Activated effector memory CD4-positive, alpha-beta T cell treated with Interleukin-2 at 50 U/mL for 16 hours (primary cell): ENCODE data around the gene SLC4A11.
A peak's percentile ranks its signal among the peaks of the same experiment; 100 is the strongest.

ENCODE experiments used
- DNase-seq: peaks from one replicate; pipeline ENCODE4 v3.0.0-alpha.2; 2020

SLC4A11 gene

GRCh38 chr20:3245711-3246110 is 6.7 kb upstream of the SLC4A11 start:
- DNase-seq, result no peak

DNA sequence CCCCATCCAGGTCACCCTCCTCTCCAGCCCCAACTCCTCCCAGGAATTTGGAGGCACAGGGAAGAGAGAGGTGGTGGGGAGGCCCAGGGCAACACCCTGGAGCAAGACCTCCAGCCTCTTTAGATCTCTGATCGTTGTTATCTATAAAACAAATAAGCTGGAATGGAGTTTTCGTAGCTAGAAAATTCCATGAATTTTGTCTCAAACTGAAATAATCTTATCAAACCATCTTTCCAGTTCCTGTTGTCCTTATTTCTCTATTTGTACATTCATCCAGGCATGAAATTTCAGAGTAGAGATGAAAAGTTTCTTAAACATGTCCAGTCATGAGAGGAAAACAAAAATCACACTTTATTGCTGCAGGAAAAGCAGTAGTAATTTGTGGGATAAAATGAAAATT is 6.2 kb upstream of the SLC4A11 start:
- no peak for DNase-seq

- DNase-seq, result no peak
These were observed 5.6 kb upstream of the SLC4A11 start for GRCh38 chr20:3244613-3245012.

DNA sequence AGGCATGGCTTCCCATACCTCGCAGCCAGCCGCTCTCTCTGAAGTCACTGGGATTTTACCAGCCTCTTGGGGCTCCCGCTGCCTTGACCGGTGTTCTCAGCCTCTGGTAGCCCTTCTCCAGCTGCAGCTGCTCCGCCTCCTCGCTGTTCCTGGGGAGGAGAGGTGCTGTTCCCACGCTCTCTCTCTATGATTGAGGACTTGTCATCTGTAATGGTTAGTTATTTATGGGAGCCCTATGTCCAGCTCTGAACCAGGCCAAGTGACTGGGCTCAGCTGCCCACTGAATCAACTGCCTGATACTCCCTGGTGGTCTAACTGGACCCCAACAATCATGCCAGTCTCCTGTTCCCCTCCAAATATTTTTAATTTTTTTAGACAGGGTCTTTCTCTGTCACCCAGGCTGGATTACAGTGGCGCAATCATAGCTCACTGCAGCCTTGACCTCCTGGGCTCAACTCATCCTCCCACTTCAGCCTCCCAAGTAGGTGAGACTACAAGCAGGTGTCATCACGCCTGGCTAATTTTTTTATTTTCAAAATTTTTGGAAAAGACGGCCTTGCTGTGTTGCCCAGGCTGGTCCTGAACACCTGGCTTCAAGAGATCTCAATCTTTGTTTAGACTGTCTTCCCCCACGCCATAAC is 4.8 kb upstream of the SLC4A11 start:
- DNase-seq, result no peak

DNA sequence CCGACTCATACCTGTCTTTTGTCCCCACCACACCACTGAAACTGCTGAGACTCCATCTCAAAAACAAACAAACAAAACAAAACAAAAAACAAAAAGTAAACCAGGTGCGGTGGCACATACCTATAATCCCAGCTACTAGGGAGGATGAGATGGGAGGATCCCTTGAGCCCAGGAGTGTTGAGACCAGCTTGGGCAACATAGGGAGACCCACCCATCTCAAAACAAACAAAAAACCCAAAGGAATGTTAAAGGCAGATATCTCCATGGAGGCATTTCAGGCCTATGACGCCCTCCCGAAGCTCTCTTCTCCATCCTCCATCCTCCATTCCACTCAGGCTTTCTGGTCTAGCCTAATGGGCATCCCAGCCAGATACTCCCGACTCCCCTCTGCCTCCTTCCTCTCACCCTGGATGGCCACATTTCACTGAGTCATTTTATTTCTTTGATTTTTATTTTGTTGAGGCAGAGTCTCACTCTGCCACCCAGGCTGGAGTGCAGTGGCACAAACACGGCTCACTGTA is 3.2 kb upstream of the SLC4A11 start:
- DNase-seq, result no peak

- no peak for DNase-seq
These were observed 1.9 kb upstream of the SLC4A11 start for GRCh38 chr20:3240776-3241363.

DNA sequence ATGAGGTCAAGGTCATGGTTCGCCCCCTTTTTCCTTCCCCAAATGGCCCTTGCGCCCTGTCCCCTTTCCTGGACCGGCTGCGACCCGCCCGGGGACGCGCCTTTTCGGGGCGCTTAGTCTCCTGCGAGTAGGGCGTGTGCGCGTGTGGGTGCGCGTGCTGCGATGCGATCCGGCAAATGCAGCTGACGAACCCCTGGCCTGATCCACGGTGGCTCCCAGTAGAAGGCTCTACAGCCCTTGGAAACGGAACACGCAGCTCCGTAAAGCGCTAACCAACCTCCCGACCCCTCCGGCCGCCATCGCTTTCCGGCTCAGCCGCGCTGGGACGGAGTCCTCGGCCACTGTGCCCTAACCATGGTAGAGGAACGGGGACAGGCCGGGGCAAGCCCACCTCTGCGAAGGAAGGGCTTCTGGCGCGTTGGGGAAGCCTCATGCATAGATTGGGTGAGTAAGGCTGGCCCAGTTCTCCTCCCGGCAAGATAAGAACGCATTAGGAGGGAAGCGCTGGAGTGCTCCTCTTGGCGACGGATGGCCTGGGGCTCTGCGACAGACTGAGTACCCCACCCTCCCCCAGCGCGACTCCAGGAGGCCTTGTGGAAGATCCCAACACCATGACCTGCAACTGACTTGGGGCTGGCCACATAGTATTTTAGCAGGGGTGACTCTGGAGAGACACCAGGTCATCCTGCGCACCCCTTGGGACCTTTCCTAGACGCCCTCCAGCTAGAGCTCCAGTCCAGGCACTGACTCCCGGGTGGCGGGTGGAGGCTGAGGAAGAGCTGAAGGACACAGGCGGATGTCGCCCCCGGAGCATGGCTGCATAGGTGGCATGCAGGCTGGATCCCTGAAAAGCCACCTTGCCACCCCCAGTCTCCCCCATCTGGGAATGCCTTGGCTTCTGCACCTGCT is 1.1 kb upstream of the SLC4A11 start:
- no peak for DNase-seq

DNA sequence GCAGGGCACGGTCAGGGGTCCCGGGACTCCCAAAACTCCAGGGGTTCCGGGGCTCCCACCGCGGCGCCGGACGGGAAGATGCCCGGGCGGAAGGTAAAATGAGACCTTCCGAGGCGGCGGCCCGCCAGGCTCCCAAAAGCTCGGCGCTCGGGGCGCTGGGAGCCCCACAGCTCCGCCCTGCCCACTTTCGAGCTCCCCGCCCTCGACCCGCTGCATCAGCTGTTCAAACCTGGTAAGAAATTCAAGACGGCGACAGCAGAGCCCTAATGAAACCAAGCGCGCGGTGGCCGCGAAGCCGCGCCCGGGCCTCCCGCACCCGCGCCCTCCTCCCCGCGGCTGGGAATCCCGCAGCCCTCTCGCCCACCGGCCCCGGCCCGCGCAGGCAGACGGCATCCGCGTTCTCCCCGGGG is 369 bp downstream of the SLC4A11 start:
- peak; percentile 28 for DNase-seq

DNA sequence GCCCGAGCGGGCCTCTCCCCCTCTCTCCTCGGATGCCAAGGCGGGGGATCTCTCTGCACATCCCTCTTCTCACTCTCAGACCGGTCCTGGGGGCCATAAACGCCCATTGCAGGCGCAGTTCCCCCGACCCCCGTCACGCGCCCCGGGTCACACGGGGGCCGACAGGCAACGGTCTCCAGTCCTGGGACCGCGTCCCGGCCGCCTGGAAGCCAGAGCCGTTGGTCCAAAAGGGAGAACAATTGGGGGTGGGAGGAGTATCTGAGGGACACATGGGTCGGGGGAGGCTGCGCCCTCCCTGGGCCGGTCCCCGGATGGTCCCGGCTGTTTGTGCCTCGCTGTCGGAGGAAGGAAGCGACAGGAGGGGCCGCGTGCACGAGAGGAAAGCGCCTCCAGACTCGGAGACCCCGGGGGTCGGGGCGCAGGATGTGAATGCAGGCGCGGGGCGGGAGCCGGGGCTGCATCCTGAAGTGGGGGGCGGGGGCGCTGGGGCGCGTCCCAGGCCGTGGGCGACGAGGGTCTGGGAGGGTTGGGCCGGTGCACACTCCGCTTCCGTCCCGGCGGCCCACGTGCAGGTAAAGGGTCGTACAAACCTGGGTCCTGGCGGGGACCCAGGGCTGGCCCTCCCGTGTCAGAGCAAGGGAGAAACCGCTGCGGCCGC is 903 bp downstream of the SLC4A11 start:
- DNase-seq, result no peak

- no peak for DNase-seq
These were observed 1.7 kb downstream of the SLC4A11 start for GRCh38 chr20:3237011-3237957.

DNA sequence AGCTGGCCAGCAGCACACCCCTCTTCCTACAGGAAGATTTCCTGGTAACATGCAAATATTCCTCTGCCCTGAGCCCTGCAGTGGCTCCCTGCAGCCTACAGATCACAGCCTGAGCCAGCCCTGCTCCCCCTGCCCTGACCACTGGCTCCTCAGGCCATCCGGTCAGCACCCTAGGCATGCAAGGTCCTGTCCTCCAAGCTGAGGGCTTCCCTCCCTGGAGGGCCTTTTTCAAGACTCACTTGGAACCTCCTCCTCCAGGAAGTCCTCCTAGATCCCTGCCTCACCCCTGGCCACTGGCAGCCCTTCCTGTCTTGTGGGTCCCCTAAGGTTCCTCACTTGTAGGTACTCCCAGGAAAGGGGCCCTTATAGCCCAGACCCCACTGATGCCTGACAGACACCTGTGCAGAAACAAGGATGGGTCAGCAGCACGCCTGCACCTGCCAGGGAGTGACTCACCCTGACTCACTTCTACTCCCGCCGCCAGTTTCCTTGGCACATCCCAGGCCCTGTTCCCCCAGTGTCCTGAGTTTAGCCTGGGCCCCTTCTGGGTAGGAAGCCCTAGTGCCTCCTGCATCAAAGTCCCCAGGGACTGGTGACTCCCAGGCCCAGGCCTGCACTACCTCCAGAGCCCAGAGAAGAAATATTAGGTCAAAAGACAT is 3.2 kb downstream of the SLC4A11 start:
- no peak for DNase-seq

- DNase-seq, result no peak
These were observed 4.9 kb downstream of the SLC4A11 start for GRCh38 chr20:3233991-3234498.

DNA sequence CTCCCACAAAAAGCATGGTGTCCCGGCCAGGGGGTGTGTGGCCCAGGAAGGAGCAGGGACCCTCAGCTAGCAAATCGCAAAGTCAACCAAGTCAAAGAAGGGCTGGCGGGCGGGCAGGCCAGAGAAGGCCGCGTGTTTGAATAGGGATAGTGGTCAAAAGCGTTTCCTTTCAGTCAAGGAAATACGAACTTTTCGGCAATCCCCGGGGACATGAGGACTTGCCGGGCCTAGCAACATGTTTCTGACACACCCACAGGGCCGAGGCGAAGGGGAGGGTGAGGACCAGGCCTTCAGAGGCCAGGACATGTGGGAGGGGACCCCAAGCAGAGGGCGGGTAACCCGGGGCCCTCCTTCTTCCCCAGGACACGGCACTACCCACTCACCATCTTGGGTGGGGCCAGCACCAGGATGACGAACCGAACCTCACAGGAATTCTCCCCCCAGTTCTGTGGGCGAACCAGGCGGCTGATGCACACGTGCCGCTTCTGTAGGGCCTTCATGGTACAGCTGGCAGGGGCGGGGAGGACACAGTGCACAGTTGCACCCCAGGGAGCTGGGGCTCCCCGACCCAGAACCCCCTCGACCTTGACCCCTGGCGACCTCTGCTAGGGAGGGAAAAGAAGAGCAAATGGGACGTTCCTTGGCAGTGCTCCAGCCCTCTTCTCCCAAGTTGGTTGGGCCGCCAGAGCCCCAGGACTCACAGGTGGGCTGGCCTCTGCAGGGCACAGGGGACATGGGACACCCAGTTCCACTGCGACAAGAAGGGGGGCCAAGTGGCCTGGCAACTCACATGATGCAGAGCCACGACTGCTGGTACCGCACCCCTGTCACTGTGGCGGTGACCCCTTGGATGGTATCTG is 5.6 kb downstream of the SLC4A11 start:
- DNase-seq, result no peak

- no peak for DNase-seq
These were observed 7.0 kb downstream of the SLC4A11 start for GRCh38 chr20:3231889-3232588.

DNA sequence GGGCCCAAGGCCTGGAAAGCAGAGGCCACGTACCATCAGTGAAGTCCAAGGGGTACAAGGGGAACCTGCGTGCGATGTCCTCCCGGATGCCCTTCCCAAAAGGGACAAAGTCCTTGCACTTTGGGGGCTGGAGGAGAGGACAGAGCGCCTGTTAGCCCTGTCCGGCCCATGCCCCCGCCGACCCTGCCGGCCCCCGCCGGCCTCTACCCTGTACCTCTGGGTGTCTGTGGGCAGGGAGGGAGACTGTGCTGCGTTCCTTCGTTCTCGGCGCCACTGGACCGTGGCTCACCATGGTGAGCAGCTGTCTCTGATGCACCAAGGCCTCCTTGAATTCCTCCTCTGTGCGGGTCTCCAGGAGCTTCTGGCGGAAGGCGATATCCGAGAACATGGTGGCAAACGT is 7.9 kb downstream of the SLC4A11 start:
- DNase-seq, result no peak

- no peak for DNase-seq
These were observed 9.2 kb downstream of the SLC4A11 start for GRCh38 chr20:3229798-3230197.

- no peak for DNase-seq
These were observed 9.8 kb downstream of the SLC4A11 start for GRCh38 chr20:3229158-3229557.

- no peak for DNase-seq
These were observed 10.3 kb downstream of the SLC4A11 start for GRCh38 chr20:3228750-3229032.

DNA sequence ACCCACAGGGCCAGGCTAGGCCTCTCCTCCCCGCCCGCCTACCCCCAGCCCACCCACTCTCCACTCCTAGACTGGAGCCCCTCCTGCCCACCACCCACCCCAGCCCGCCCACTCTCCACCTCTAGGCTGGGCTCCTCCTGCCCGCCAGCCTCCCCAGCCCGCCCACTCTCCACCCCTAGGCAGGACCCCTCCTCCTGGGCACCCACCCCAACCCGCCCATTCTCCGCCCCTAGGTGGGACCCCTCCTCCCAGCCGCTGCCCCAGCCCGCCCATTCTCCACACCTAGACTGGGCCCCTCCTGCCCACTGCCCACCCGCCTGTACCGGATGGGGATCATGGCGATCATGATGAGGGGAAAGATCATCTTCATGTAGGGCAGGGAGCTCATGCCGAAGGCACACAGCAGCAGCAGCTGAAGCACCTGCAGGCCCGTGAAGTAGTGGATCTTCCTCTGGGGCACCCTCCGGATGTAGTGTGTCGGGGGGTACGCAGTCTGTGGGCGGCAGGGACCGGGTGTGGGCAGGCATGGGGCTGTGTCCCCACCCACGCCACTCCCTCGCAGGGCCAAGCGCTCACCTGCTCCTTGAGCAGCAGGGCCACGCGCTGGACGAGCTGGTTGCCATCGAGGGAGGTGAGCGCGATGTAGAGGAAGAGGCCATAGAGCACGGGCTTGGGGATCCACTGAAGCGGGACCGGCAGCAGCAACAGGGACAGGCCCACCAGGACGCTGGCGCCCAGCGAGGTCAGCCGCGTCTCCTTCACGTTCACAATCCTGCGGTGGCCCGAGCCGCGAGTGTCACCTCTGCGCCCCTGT is 10.8 kb downstream of the SLC4A11 start:
- no peak for DNase-seq
